Kidney (tissue), 14 donors: Measurements from ENCODE around the gene RASA2. TPM values are rescaled to one million over a fixed set of nuclear protein-coding genes. Genes with fewer than 3 reads are reported as not detected.

Source experiments
- DNase-seq, 5 donors: peaks; one replicate each; pipeline ENCODE4 v3.0.0-alpha.2; 2013 to 2020
- FAIRE-seq: peaks from 2 replicates; lab custom pipeline; 2012; peaks lifted over from hg19 to GRCh38; lab: Jason Lieb, UNC
- H3K27ac ChIP-seq, 2 donors: one replicate each; pipeline ENCODE4 v1.7.0; 2013; ENCODE audit warnings: low read depth in 2 of 2, low read length in 2 of 2, inconsistent platforms in 1 of 2
- H3K27me3 ChIP-seq: one replicate; pipeline ENCODE4 v1.7.1; 2013; ENCODE audit warnings: low read length, inconsistent platforms; ENCODE audit not compliant: control insufficient read depth, insufficient read depth
- H3K36me3 ChIP-seq, 3 donors: one replicate each; pipeline versions ENCODE4 v1.7.0 to v1.7.1; 2013; ENCODE audit warnings: low read length in 3 of 3, control low read depth in 1 of 3, inconsistent platforms in 1 of 3; ENCODE audit not compliant: insufficient read depth in 3 of 3, control insufficient read depth in 2 of 3
- H3K4me1 ChIP-seq, 3 donors: one replicate each; pipeline versions ENCODE4 v1.7.0 to v1.7.1; 2013; ENCODE audit warnings: low read length in 3 of 3, inconsistent platforms in 1 of 3, low read depth in 1 of 3; ENCODE audit not compliant: control insufficient read depth in 2 of 3, insufficient read depth in 2 of 3
- H3K4me3 ChIP-seq, 3 donors: one replicate each; pipeline versions ENCODE4 v1.7.0 to v1.8.1; 2013; ENCODE audit warnings: low read length in 3 of 3, control low read depth in 1 of 3, inconsistent platforms in 1 of 3
- H3K9ac ChIP-seq, 3 donors: one replicate each; pipeline versions ENCODE4 v1.7.0 to v1.7.1; 2013; ENCODE audit warnings: low read length in 3 of 3, control low read depth in 1 of 3, inconsistent platforms in 1 of 3
- H3K9me3 ChIP-seq, 3 donors: one replicate each; pipeline versions ENCODE4 v1.7.0 to v1.7.1; 2013; ENCODE audit warnings: low read length in 3 of 3, control low read depth in 1 of 3, inconsistent platforms in 1 of 3; ENCODE audit not compliant: control insufficient read depth in 2 of 3, insufficient read depth in 1 of 3
- intact Hi-C: fragments of 100-400 bp; cut with DNase I; formaldehyde crosslinking; loops from one replicate; pipeline ENCODE4 v1.11.1; 2022
- polyA plus RNA-seq: library from polyadenylated mRNA; stranded (reverse); fragments of 350-450 nt; fragmentation: Illumina TruSeq; extraction: RNeasy Lipid Tissue Mini Kit (QIAGEN cat#74804); gene quantifications from one replicate; pipeline ENCODE4 v1.2.3, GENCODE V29; 2014; ENCODE audit warnings: low read depth, low replicate concordance; ENCODE audit not compliant: insufficient read depth
- total RNA-seq: library from RNA; stranded (reverse); fragmentation: NEBNext Ultra II Directional; extraction: Animal tissue kit (Norgen Biotek cat#: 25700); gene quantifications from one replicate; pipeline ENCODE4 v1.2.1, GENCODE V29; 2021
- TF ChIP-seq, protein P1 (sequence below): IDR thresholded peaks from 3 replicates; pipeline ENCODE4 v1.5.1; 2012; ENCODE audit warnings: mild to moderate bottlenecking, moderate library complexity, borderline replicate concordance; ENCODE audit not compliant: insufficient read depth; ENCODE audit errors: extremely low read depth
- donor health status: control.
- donor health status: control.
- donor health status: control.
- donor health status: control.
- donor health status: control.
- donor health status: DM: yes; HTN: yes; CAD: no.
- donor health status: Normal renal cell carcinoma (clear cell type).

The RASA2 gene
- total and polyA plus RNA-seq, 2 donors from 2014 or later: 2.2 to 29.8 TPM

DNA sequence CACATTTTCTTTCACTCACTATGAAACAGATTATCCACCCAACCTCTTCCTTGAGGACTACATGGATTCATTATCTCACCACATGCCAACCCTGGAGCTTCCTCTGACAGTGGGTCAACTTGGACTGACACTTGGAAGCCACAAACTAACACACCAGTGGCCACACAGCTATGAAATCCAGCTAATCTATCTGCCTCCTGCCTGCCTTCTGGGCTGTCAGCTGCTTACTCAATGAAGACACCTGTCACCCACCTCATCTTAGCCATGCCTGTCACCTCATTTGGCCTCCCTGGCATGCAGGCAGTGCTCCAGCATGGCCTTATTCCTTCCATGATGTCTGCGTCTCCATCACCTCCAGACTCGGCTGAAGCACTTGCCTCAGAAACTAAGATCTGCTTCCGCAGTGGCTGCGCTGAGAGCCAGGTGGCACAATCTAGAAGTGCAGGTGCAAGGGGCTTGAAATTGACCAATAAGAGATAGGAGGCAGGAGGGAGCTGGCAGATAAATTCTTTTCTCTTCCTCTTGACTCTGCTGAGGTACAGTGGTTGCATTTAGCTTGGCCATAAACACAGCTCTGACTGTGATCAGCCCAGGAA is 146.1 kb downstream of the RASA2 start:
- Histone ChIP-seq H3K27me3 (no peaks in the 10 kb centered on the region), H3K9ac (no peak overlapping the region), H3K9me3 (peaks cover 0 to 9% (median 0%) of the 10 kb centered on the region in 3 donors), H3K4me1 (no peaks in the 10 kb centered on the region), H3K36me3 (no peaks in the 10 kb centered on the region), H3K4me3 (no peak overlapping the region), H3K27ac (no peak overlapping the region)
- DNase-seq (no peak), FAIRE-seq (no peak)
- TF ChIP-seq, protein P1, sequence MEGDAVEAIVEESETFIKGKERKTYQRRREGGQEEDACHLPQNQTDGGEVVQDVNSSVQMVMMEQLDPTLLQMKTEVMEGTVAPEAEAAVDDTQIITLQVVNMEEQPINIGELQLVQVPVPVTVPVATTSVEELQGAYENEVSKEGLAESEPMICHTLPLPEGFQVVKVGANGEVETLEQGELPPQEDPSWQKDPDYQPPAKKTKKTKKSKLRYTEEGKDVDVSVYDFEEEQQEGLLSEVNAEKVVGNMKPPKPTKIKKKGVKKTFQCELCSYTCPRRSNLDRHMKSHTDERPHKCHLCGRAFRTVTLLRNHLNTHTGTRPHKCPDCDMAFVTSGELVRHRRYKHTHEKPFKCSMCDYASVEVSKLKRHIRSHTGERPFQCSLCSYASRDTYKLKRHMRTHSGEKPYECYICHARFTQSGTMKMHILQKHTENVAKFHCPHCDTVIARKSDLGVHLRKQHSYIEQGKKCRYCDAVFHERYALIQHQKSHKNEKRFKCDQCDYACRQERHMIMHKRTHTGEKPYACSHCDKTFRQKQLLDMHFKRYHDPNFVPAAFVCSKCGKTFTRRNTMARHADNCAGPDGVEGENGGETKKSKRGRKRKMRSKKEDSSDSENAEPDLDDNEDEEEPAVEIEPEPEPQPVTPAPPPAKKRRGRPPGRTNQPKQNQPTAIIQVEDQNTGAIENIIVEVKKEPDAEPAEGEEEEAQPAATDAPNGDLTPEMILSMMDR: no peak
- intact Hi-C loops: no loop called here

DNA sequence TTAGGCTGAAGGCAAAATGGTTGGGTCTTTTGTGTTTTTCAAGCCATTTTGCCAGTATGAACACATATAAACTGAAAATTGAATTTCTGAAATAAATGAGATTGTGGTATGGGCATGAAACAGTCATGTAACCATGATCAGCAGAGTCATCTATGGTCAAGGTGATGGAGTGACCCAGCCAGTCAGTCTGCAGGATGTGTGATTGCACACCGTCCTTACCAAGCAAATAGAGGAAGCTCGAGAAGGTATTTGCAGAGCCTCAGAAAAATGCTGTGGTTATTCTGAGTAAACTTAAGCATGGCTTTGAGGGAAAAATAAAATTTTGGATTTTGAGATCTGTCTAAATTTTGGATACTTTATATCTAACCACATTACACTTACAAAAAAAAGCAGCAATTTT is 155.4 kb downstream of the RASA2 start:
- H3K27me3 ChIP-seq: no peaks in the 10 kb centered on the region
- intact Hi-C loops: no loop called here
- no peaks in the 10 kb centered on the region for H3K9me3 ChIP-seq
- DNase-seq (no peak), FAIRE-seq (no peak)
- no peak overlapping the region for H3K27ac ChIP-seq
- H3K4me3 ChIP-seq: no peak overlapping the region
- TF ChIP-seq, protein P1: no peak
- no peaks in the 10 kb centered on the region for H3K4me1 ChIP-seq
- no peak overlapping the region for H3K9ac ChIP-seq
- H3K36me3 ChIP-seq: no peaks in the 10 kb centered on the region

DNA sequence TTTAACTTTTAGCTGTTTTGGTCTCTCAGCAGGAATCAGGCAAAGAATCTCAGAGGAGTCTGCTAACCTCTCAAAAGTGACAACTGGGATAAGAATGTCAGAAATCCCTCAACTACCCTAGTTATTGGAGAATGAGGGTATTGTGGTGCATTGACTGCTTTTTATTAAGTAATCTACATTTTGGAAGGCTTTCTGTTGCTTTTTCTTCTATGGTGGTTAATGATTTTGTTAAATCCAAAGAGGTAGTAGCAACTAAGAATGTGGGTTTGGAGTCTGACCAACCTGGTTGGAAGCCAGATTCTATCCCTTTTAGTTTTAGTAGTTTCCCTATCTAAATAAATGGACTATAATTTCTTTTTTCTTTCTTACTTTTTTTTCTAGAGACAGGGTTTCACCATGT is 156.6 kb downstream of the RASA2 start:
- Histone ChIP-seq H3K9me3 (no peaks in the 10 kb centered on the region), H3K36me3 (no peaks in the 10 kb centered on the region), H3K27ac (no peak overlapping the region), H3K9ac (no peak overlapping the region), H3K4me3 (no peak overlapping the region), H3K27me3 (no peaks in the 10 kb centered on the region), H3K4me1 (no peaks in the 10 kb centered on the region)
- intact Hi-C loops: no loop called here
- TF ChIP-seq, protein P1: no peak
- DNase-seq: no peak
- FAIRE-seq: no peak

DNA sequence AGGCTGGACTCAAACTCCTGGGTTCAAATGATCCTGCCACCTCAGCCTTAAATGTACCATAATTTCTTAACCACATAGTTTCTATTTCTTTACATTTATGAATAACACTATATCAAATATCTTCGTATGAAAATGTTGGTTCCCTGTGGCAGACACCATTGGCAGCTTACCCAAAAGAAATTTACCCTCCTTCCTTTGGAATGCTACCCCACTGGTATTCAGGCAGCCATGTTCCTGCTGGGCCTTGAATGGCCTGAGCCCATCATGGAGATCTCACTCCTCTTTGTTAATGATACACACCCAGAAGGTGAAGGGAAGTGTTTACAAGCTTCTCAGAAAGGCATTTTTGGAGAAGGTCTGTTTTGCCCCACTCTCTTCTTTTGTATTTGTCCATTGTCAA is 157.0 kb downstream of the RASA2 start:
- Histone ChIP-seq H3K9me3 (no peaks in the 10 kb centered on the region), H3K27me3 (no peaks in the 10 kb centered on the region), H3K27ac (no peak overlapping the region), H3K9ac (no peak overlapping the region), H3K4me3 (no peak overlapping the region), H3K36me3 (no peaks in the 10 kb centered on the region), H3K4me1 (no peaks in the 10 kb centered on the region)
- DNase-seq (no peak), FAIRE-seq (no peak)
- intact Hi-C loops: no loop called here
- TF ChIP-seq, protein P1: no peak
